Tibial artery (tissue), 4 donors: ENCODE data around the gene TTC21A.

Source experiments
- DNase-seq, 2 donors: peaks; one replicate each; pipeline ENCODE4 v3.0.0-alpha.2; 2019
- H3K27ac ChIP-seq, 2 donors: fragments of 200-600 bp; sonication (generic) in 1 of 2; 1 replicate in 1 of 2; 2 replicates in 1 of 2; pipeline ENCODE4 v1.5.1; 2018 to 2019; ENCODE audit warnings: mild to moderate bottlenecking in 1 of 2
- H3K27me3 ChIP-seq, 2 donors: fragments of 200-600 bp; sonication (generic) in 1 of 2; one replicate each; pipeline versions ENCODE4 v1.5.1 to v1.6.0; 2016 to 2019
- H3K36me3 ChIP-seq, 3 donors: fragments of 200-600 bp; sonication (generic) in 2 of 3; one replicate each; pipeline ENCODE4 v1.5.1; 2016 to 2019; ENCODE audit warnings: mild to moderate bottlenecking in 2 of 3
- H3K4me1 ChIP-seq, 4 donors: fragments of 200-600 bp; sonication (generic) in 2 of 4; 1 replicate in 3 of 4; 2 replicates in 1 of 4; pipeline ENCODE4 v1.5.1; 2016 to 2019
- H3K4me3 ChIP-seq, 2 donors: fragments of 200-600 bp; sonication (generic) in 1 of 2; 1 replicate in 1 of 2; 2 replicates in 1 of 2; pipeline ENCODE4 v1.5.1; 2018 to 2019; ENCODE audit warnings: mild to moderate bottlenecking in 2 of 2
- H3K9me3 ChIP-seq, 3 donors: fragments of 200-600 bp; sonication (generic) in 1 of 3; one replicate each; pipeline ENCODE4 v1.5.1; 2016 to 2019
- CTCF ChIP-seq, 2 experiments: fragments of 200-600 bp in 1 of 2; fragments of 450-650 bp in 1 of 2; IDR thresholded peaks; one replicate each; pipeline ENCODE4 v1.5.1; 2017 to 2019; ENCODE audit warnings: antibody characterized with exemption in 2 of 2, mild to moderate bottlenecking in 1 of 2, moderate library complexity in 1 of 2
- intact Hi-C: fragments of 100-400 bp; cut with DNase I; formaldehyde crosslinking; loops from one replicate; pipeline ENCODE4 v1.15.0; 2023; ENCODE audit warnings: low total_unique reads

The TTC21A gene

GRCh38 chr3:39164414-39164813, 56.9 kb downstream of the TTC21A start:
- DNase-seq, result no peak
- no peak for TF ChIP-seq CTCF (IDR thresholded peaks at IDR 0.05)

GRCh38 chr3:39165518-39165917, 58.0 kb downstream of the TTC21A start:
- DNase-seq, result no peak
- TF ChIP-seq CTCF (IDR thresholded peaks at IDR 0.05), result no peak
- Histone ChIP-seq H3K9me3 (no peaks in the 10 kb centered on the region), H3K4me1 (peaks cover 0 to 5% (median 0%) of the 10 kb centered on the region in 4 donors), H3K27ac (no peak overlapping the region), H3K36me3 (no peaks in the 10 kb centered on the region), H3K27me3 (no peaks in the 10 kb centered on the region), H3K4me3 (no peak overlapping the region)
- intact Hi-C loops, result no loop called here

More at GRCh38 chr3:39164414-39164813, 56.9 kb downstream of the TTC21A start:
- no peaks in the 10 kb centered on the region for H3K27me3 ChIP-seq
- intact Hi-C loops, result no loop called here
- H3K9me3 ChIP-seq, result no peaks in the 10 kb centered on the region
- H3K36me3 ChIP-seq, result no peaks in the 10 kb centered on the region
- no peak overlapping the region for H3K27ac ChIP-seq
- no peak overlapping the region for H3K4me3 ChIP-seq
- H3K4me1 ChIP-seq, result peaks cover 0 to 10% (median 5%) of the 10 kb centered on the region in 4 donors

GRCh38 chr3:39166134-39166710, 58.7 kb downstream of the TTC21A start:
- H3K27me3 ChIP-seq, result no peaks in the 10 kb centered on the region
- no peaks in the 10 kb centered on the region for H3K9me3 ChIP-seq
- H3K36me3 ChIP-seq, result no peaks in the 10 kb centered on the region
- TF ChIP-seq CTCF (IDR thresholded peaks at IDR 0.05), result no peak
- no peak overlapping the region for H3K27ac ChIP-seq
- DNase-seq, result peak in 1 of 2 donors; percentile 65
- intact Hi-C loops, result no loop called here
- no peak overlapping the region for H3K4me3 ChIP-seq
- H3K4me1 ChIP-seq, result peaks cover 0 to 5% (median 0%) of the 10 kb centered on the region in 4 donors

- Histone ChIP-seq H3K27me3 (no peaks in the 10 kb centered on the region), H3K4me1 (peaks cover 0 to 5% (median 0%) of the 10 kb centered on the region in 4 donors), H3K36me3 (no peaks in the 10 kb centered on the region), H3K9me3 (no peaks in the 10 kb centered on the region), H3K27ac (no peak overlapping the region), H3K4me3 (no peak overlapping the region)
- no peak for TF ChIP-seq CTCF (IDR thresholded peaks at IDR 0.05)
- intact Hi-C loops, result no loop called here
- DNase-seq, result peak; percentile 78 to 84
Observed at GRCh38 chr3:39166932-39167532, 59.6 kb downstream of the TTC21A start.

- intact Hi-C loops, result no loop called here
- Histone ChIP-seq H3K4me3 (no peak overlapping the region), H3K4me1 (peaks cover 0 to 5% (median 0%) of the 10 kb centered on the region in 4 donors), H3K27ac (no peak overlapping the region), H3K9me3 (no peaks in the 10 kb centered on the region), H3K36me3 (no peaks in the 10 kb centered on the region), H3K27me3 (no peaks in the 10 kb centered on the region)
- peak in 1 of 2 donors; percentile 34 for DNase-seq
- no peak for TF ChIP-seq CTCF (IDR thresholded peaks at IDR 0.05)
Observed at GRCh38 chr3:39168156-39168780, 60.8 kb downstream of the TTC21A start.
